ENCODE data around the gene DSG1.

Gene DSG1

GRCh38 chr18:31369478-31369877 lies 51.5 kb downstream of the DSG1 start:
- Mint-ChIP-seq H3K4me3 (no peak overlapping the region), H3K4me1 (no peaks in the 10 kb centered on the region), H3K27me3 (no peaks in the 10 kb centered on the region), H3K27ac (ENCODE audit: low read depth) (no peak overlapping the region), H3K36me3 (ENCODE audit: insufficient read depth) (no peaks in the 10 kb centered on the region), H3K9me3 (no peaks in the 10 kb centered on the region)
- DNase-seq (ENCODE audit: low spot score in 2 of 2) (no peak), ATAC-seq (replicated peaks; ENCODE audit: extremely low read depth, poor library complexity, severe bottlenecking) (no peak)

DNA sequence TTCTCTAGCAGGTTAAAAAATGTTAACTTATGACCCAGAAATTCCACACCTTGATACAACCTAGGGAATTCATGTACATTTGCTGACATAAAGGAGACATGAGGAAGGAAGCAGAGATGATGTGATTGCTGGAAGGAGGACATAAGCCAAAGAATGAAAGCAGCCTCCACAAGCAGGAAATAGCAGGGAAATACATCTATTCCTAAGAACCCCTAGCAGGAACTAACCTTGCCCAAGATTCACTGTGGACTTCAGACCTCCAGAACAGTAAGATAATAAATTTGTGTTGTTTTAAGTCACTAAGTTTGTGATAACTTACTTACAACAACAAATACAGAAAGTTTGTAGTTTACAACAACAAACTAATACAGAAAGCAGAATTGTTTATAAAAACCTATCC lies 54.0 kb downstream of the DSG1 start:
- no peaks in the 10 kb centered on the region for H3K36me3 Mint-ChIP-seq (ENCODE audit: insufficient read depth)
- no peak for ATAC-seq (replicated peaks; ENCODE audit: extremely low read depth, poor library complexity, severe bottlenecking)
- H3K4me3 Mint-ChIP-seq: no peak overlapping the region
- H3K9me3 Mint-ChIP-seq: peaks cover 4% of the 10 kb centered on the region
- no peaks in the 10 kb centered on the region for H3K4me1 Mint-ChIP-seq
- no peak overlapping the region for H3K27ac Mint-ChIP-seq (ENCODE audit: low read depth)
- H3K27me3 Mint-ChIP-seq: no peaks in the 10 kb centered on the region
- DNase-seq (ENCODE audit: low spot score in 2 of 2): no peak

GRCh38 chr18:31373641-31374040 lies 55.7 kb downstream of the DSG1 start:
- H3K4me3 Mint-ChIP-seq: no peak overlapping the region
- peaks cover 9% of the 10 kb centered on the region for H3K9me3 Mint-ChIP-seq
- no peak for ATAC-seq (replicated peaks; ENCODE audit: extremely low read depth, poor library complexity, severe bottlenecking)
- DNase-seq (ENCODE audit: low spot score in 2 of 2): no peak
- no peaks in the 10 kb centered on the region for H3K36me3 Mint-ChIP-seq (ENCODE audit: insufficient read depth)
- H3K4me1 Mint-ChIP-seq: no peaks in the 10 kb centered on the region
- no peaks in the 10 kb centered on the region for H3K27me3 Mint-ChIP-seq
- no peak overlapping the region for H3K27ac Mint-ChIP-seq (ENCODE audit: low read depth)

DNA sequence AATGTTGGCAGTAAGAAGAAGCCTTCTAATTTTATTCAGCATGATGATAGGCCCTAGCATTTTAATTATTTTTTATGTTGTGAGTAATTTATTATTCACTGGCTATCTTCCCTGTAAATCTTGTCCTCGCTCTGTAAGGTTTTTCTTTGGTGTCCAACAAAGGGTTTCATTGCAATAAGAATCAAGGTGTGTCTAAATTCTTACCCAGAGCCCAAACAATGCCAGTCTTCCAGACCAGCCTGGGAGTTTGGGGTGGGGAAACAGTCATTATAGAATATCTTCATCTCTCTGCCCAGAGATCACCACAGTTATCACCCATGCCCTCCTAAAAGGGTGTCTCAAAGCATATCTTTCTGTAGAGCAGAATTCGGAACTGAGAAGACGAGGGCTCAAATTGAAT lies 58.5 kb downstream of the DSG1 start, which contains the start of gene DSG4:
TSS of gene DSG4 (plus strand) at position 301 of the 400 bp plus-strand sequence. CDS start 135 bp downstream, outside the sequence.
- H3K4me1 Mint-ChIP-seq: no peaks in the 10 kb centered on the region
- no peaks in the 10 kb centered on the region for H3K36me3 Mint-ChIP-seq (ENCODE audit: insufficient read depth)
- H3K9me3 Mint-ChIP-seq: peaks cover 9% of the 10 kb centered on the region
- no peaks in the 10 kb centered on the region for H3K27me3 Mint-ChIP-seq
- no peak within 1 kb of the TSS for H3K4me3 Mint-ChIP-seq
- ATAC-seq (replicated peaks; ENCODE audit: extremely low read depth, poor library complexity, severe bottlenecking) (no peak), DNase-seq (ENCODE audit: low spot score in 2 of 2) (no peak)
- no peak within 1 kb of the TSS for H3K27ac Mint-ChIP-seq (ENCODE audit: low read depth)

GRCh38 chr18:31380912-31381311 lies 63.0 kb downstream of the DSG1 start:
- Mint-ChIP-seq H3K9me3 (peaks cover 9% of the 10 kb centered on the region), H3K36me3 (ENCODE audit: insufficient read depth) (no peaks in the 10 kb centered on the region), H3K4me3 (no peak overlapping the region), H3K4me1 (no peaks in the 10 kb centered on the region), H3K27ac (ENCODE audit: low read depth) (no peak overlapping the region), H3K27me3 (no peaks in the 10 kb centered on the region)
- DNase-seq (ENCODE audit: low spot score in 2 of 2) (no peak), ATAC-seq (replicated peaks; ENCODE audit: extremely low read depth, poor library complexity, severe bottlenecking) (no peak)

DNA sequence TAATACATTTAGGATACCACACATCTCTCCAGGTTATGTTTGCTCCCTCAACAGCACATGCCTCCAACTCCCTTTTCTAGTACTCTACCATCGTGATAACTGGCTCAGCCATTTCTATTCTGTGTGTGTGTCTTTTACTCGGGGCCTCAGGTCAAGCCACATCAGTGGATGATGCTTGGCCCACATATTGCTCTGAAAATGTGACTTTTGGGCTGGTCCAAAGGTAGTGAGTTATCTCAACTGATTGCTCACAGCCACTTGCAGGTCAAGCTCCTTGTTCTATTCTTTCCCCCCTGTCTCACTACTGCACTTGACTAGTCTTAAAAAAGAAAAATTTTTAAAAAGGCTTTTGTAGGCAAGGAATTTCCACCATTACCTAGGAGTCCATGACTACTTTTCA lies 64.1 kb downstream of the DSG1 start:
- Mint-ChIP-seq H3K36me3 (ENCODE audit: insufficient read depth) (no peaks in the 10 kb centered on the region), H3K9me3 (peaks cover 5% of the 10 kb centered on the region), H3K27ac (ENCODE audit: low read depth) (no peak overlapping the region), H3K4me3 (no peak overlapping the region), H3K27me3 (no peaks in the 10 kb centered on the region), H3K4me1 (no peaks in the 10 kb centered on the region)
- no peak for DNase-seq (ENCODE audit: low spot score in 2 of 2)
- ATAC-seq (replicated peaks; ENCODE audit: extremely low read depth, poor library complexity, severe bottlenecking): no peak

GRCh38 chr18:31386741-31387140 lies 68.8 kb downstream of the DSG1 start:
- Mint-ChIP-seq H3K9me3 (no peaks in the 10 kb centered on the region), H3K27ac (ENCODE audit: low read depth) (no peak overlapping the region), H3K27me3 (no peaks in the 10 kb centered on the region), H3K4me3 (no peak overlapping the region), H3K36me3 (ENCODE audit: insufficient read depth) (no peaks in the 10 kb centered on the region), H3K4me1 (no peaks in the 10 kb centered on the region)
- ATAC-seq (replicated peaks; ENCODE audit: extremely low read depth, poor library complexity, severe bottlenecking) (no peak), DNase-seq (ENCODE audit: low spot score in 2 of 2) (no peak)

DNA sequence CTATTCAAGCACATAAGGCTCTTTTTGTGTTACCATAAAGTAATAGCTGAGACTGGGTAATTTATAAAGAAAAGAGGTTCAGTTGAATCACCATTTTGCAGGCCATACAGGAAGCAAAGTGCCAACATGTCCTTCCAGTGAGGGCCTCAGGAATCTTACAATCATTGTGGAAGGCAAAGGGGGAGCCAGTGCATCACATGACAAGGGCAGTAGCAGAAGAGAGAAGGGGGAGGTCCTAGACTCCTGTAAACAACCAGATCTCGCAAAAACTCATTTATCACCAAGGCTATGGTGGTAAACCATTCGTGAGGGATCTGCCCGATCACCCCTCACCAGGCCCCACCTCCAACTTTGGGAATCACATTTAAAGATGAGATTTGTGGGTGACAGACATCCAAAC lies 75.3 kb downstream of the DSG1 start:
- no peaks in the 10 kb centered on the region for H3K36me3 Mint-ChIP-seq (ENCODE audit: insufficient read depth)
- no peaks in the 10 kb centered on the region for H3K27me3 Mint-ChIP-seq
- no peak overlapping the region for H3K27ac Mint-ChIP-seq (ENCODE audit: low read depth)
- H3K4me3 Mint-ChIP-seq: no peak overlapping the region
- no peaks in the 10 kb centered on the region for H3K4me1 Mint-ChIP-seq
- ATAC-seq (replicated peaks; ENCODE audit: extremely low read depth, poor library complexity, severe bottlenecking) (no peak), DNase-seq (ENCODE audit: low spot score in 2 of 2) (no peak)
- H3K9me3 Mint-ChIP-seq: peaks cover 5% of the 10 kb centered on the region

GRCh38 chr18:31396796-31397612 lies 79.0 kb downstream of the DSG1 start:
- Mint-ChIP-seq H3K36me3 (ENCODE audit: insufficient read depth) (no peaks in the 10 kb centered on the region), H3K4me3 (no peak overlapping the region)
- no peak for DNase-seq (ENCODE audit: low spot score in 2 of 2)

GRCh38 chr18:31398191-31398590 lies 80.2 kb downstream of the DSG1 start:
- no peak for ATAC-seq (replicated peaks; ENCODE audit: extremely low read depth, poor library complexity, severe bottlenecking)
- H3K4me1 Mint-ChIP-seq: no peaks in the 10 kb centered on the region
- H3K4me3 Mint-ChIP-seq: no peak overlapping the region
- H3K9me3 Mint-ChIP-seq: peaks cover 3% of the 10 kb centered on the region
- H3K27ac Mint-ChIP-seq (ENCODE audit: low read depth): no peak overlapping the region
- DNase-seq (ENCODE audit: low spot score in 2 of 2): no peak
- H3K27me3 Mint-ChIP-seq: no peaks in the 10 kb centered on the region
- H3K36me3 Mint-ChIP-seq (ENCODE audit: insufficient read depth): no peaks in the 10 kb centered on the region

More at GRCh38 chr18:31396796-31397612, 79.0 kb downstream of the DSG1 start:
- H3K9me3 Mint-ChIP-seq: peaks cover 5% of the 10 kb centered on the region
- no peak for ATAC-seq (replicated peaks; ENCODE audit: extremely low read depth, poor library complexity, severe bottlenecking)
- no peaks in the 10 kb centered on the region for H3K27me3 Mint-ChIP-seq
- no peaks in the 10 kb centered on the region for H3K4me1 Mint-ChIP-seq
- no peak overlapping the region for H3K27ac Mint-ChIP-seq (ENCODE audit: low read depth)

DNA sequence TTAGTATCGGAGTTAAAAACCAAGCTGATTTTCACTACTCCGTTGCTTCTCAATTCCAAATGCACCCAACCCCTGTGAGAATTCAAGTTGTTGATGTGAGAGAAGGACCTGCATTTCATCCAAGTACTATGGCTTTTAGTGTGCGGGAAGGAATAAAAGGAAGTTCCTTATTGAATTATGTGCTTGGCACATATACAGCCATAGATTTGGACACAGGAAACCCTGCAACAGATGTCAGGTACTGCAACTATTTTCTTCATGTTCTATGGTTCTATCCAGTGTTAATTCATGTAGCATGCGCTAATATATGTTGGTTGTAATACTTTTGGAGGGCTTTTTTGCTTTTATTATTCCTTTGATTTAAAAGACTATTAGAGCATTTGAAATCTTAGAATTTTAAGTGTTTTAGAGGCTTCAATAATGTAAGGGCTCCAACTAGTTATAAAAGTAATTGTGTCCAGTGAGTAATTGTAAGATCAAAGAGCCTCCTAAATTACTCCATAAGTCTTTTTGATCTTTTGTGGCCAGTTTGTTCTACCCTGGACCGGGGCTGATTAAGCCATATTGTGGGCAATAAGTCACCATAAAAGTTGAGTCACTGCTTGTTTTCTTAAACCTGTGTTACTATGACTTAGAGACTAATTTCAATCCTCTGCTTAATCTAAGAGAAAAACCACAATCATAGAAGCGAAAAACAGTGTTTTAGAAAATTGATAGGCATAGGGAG lies 81.5 kb downstream of the DSG1 start:
- DNase-seq (ENCODE audit: low spot score in 2 of 2) (no peak), ATAC-seq (replicated peaks; ENCODE audit: extremely low read depth, poor library complexity, severe bottlenecking) (no peak)
- no peaks in the 10 kb centered on the region for H3K4me1 Mint-ChIP-seq
- no peak overlapping the region for H3K4me3 Mint-ChIP-seq
- no peaks in the 10 kb centered on the region for H3K27me3 Mint-ChIP-seq
- no peaks in the 10 kb centered on the region for H3K36me3 Mint-ChIP-seq (ENCODE audit: insufficient read depth)
- no peaks in the 10 kb centered on the region for H3K9me3 Mint-ChIP-seq
- no peak overlapping the region for H3K27ac Mint-ChIP-seq (ENCODE audit: low read depth)

GRCh38 chr18:31401156-31402025 lies 83.4 kb downstream of the DSG1 start:
- no peaks in the 10 kb centered on the region for H3K4me1 Mint-ChIP-seq
- no peak overlapping the region for H3K27ac Mint-ChIP-seq (ENCODE audit: low read depth)
- H3K9me3 Mint-ChIP-seq: no peaks in the 10 kb centered on the region
- DNase-seq (ENCODE audit: low spot score in 2 of 2) (no peak), ATAC-seq (replicated peaks; ENCODE audit: extremely low read depth, poor library complexity, severe bottlenecking) (no peak)
- no peaks in the 10 kb centered on the region for H3K36me3 Mint-ChIP-seq (ENCODE audit: insufficient read depth)
- no peak overlapping the region for H3K4me3 Mint-ChIP-seq
- no peaks in the 10 kb centered on the region for H3K27me3 Mint-ChIP-seq
